CD4-positive, alpha-beta T cell treated with Interleukin-15 for 1 hour (primary cell): ENCODE data around the gene OR6P1.

Source experiments
- DNase-seq: peaks from one replicate; pipeline ENCODE4 v3.0.0-alpha.2; 2020

OR6P1 gene

GRCh38 chr1:158570480-158570879 lies at the start of gene OR6P1:
TSS of gene OR6P1 (minus strand) at chr1:158570580. CDS start at chr1:158563604, 6,976 bp downstream.
- DNase-seq, result no peak

GRCh38 chr1:158613764-158614163 lies 43.4 kb upstream of the OR6P1 start:
- DNase-seq, result no peak

- DNase-seq, result no peak
Measured at GRCh38 chr1:158611916-158612315, 41.5 kb upstream of the OR6P1 start.

- DNase-seq, result no peak
Measured at GRCh38 chr1:158607296-158607695, 36.9 kb upstream of the OR6P1 start.

GRCh38 chr1:158604968-158605367 lies 34.6 kb upstream of the OR6P1 start, which contains the start of gene OR10Z1:
TSS of gene OR10Z1 (plus strand) at chr1:158605268. CDS start at chr1:158606439, 1,171 bp downstream.
- DNase-seq, result no peak

- no peak for DNase-seq
Measured at GRCh38 chr1:158600735-158601134, 30.4 kb upstream of the OR6P1 start.

GRCh38 chr1:158586942-158587341 lies 16.6 kb upstream of the OR6P1 start:
- DNase-seq, result no peak

- no peak for DNase-seq
Measured at GRCh38 chr1:158583962-158584361, 13.6 kb upstream of the OR6P1 start.

GRCh38 chr1:158579733-158580132 lies 9.4 kb upstream of the OR6P1 start, which contains the start of gene OR10X1:
TSS of gene OR10X1 (minus strand) at chr1:158579899. CDS start at chr1:158579899, 0 bp downstream.
- DNase-seq, result no peak

- DNase-seq, result no peak
Measured at GRCh38 chr1:158577561-158577960, 7.2 kb upstream of the OR6P1 start.

GRCh38 chr1:158572226-158572625 lies 1.8 kb upstream of the OR6P1 start:
- no peak for DNase-seq

- no peak for DNase-seq
Measured at GRCh38 chr1:158564608-158565007, 5.8 kb downstream of the OR6P1 start.

- no peak for DNase-seq
Measured at GRCh38 chr1:158563853-158564252, 6.5 kb downstream of the OR6P1 start.

GRCh38 chr1:158559696-158560095 lies 10.7 kb downstream of the OR6P1 start:
- DNase-seq, result no peak

- DNase-seq, result no peak
Measured at GRCh38 chr1:158554352-158554751, 16.0 kb downstream of the OR6P1 start, which contains the start of gene OR6Y1. TSS of gene OR6Y1 (minus strand) at chr1:158554405. CDS start at chr1:158548105, 6,300 bp downstream.

- no peak for DNase-seq
Measured at GRCh38 chr1:158552296-158552695, 18.1 kb downstream of the OR6P1 start.

- DNase-seq, result no peak
Measured at GRCh38 chr1:158547533-158547932, 22.8 kb downstream of the OR6P1 start.

- DNase-seq, result no peak
Measured at GRCh38 chr1:158537609-158538008, 32.8 kb downstream of the OR6P1 start.

- no peak for DNase-seq
Measured at GRCh38 chr1:158534496-158534895, 35.9 kb downstream of the OR6P1 start.

GRCh38 chr1:158527190-158527815 lies 43.1 kb downstream of the OR6P1 start:
- DNase-seq, result no peak

GRCh38 chr1:158521666-158522058 lies 48.7 kb downstream of the OR6P1 start:
- DNase-seq, result no peak

GRCh38 chr1:158520955-158521665 lies 49.3 kb downstream of the OR6P1 start:
- no peak for DNase-seq

- no peak for DNase-seq
Measured at GRCh38 chr1:158520021-158520420, 50.4 kb downstream of the OR6P1 start.

GRCh38 chr1:158516966-158517365 lies 53.4 kb downstream of the OR6P1 start:
- DNase-seq, result no peak
